ENCODE data around the gene CRABP1.

Gene CRABP1

GRCh38 chr15:78365917-78366316 lies 25.8 kb downstream of the CRABP1 start:
- TF ChIP-seq EZH2phosphoT487 (IDR thresholded peaks at IDR 0.05; ENCODE audit: low read length) (no peak), CTCF (IDR thresholded peaks at IDR 0.05; ENCODE audit: low read length) (no peak)
- no peak overlapping the region for H3K9ac ChIP-seq (ENCODE audit: low read length)
- no peaks in the 10 kb centered on the region for H3K36me3 ChIP-seq (replicated peaks; ENCODE audit: insufficient read depth, low read length)
- no peak overlapping the region for H2AFZ ChIP-seq (ENCODE audit: low read length)
- H3K79me2 ChIP-seq (ENCODE audit: low read length) = no peaks in the 10 kb centered on the region
- H3F3A ChIP-seq (ENCODE audit: insufficient read depth, low read length) = no peaks in the 10 kb centered on the region
- H3K27me3 ChIP-seq (replicated peaks; ENCODE audit: insufficient read depth, low read length) = no peaks in the 10 kb centered on the region
- H3K27ac ChIP-seq (ENCODE audit: low read length) = no peak overlapping the region
- H3K9me3 ChIP-seq (replicated peaks; ENCODE audit: insufficient read depth, low read length) = no peaks in the 10 kb centered on the region
- H3K9me2 ChIP-seq (replicated peaks; ENCODE audit: insufficient read depth, low read length) = no peaks in the 10 kb centered on the region
- no peaks in the 10 kb centered on the region for H4K20me1 ChIP-seq (ENCODE audit: insufficient read depth, low read length)
- no peak overlapping the region for H3K4me3 ChIP-seq (ENCODE audit: low read length)
- no peak for DNase-seq
- H3K4me2 ChIP-seq (ENCODE audit: low read depth, low read length) = no peak overlapping the region
- no peaks in the 10 kb centered on the region for H3K4me1 ChIP-seq (ENCODE audit: low read length)

GRCh38 chr15:78366342-78366741 lies 26.2 kb downstream of the CRABP1 start:
- Histone ChIP-seq H3K27me3 (replicated peaks; ENCODE audit: insufficient read depth, low read length) (no peaks in the 10 kb centered on the region), H3K4me1 (ENCODE audit: low read length) (no peaks in the 10 kb centered on the region), H3K9me3 (replicated peaks; ENCODE audit: insufficient read depth, low read length) (no peaks in the 10 kb centered on the region), H3K9ac (ENCODE audit: low read length) (no peak overlapping the region), H3K79me2 (ENCODE audit: low read length) (no peaks in the 10 kb centered on the region), H4K20me1 (ENCODE audit: insufficient read depth, low read length) (no peaks in the 10 kb centered on the region), H3F3A (ENCODE audit: insufficient read depth, low read length) (no peaks in the 10 kb centered on the region), H3K36me3 (replicated peaks; ENCODE audit: insufficient read depth, low read length) (no peaks in the 10 kb centered on the region), H3K27ac (ENCODE audit: low read length) (no peak overlapping the region), H3K4me3 (ENCODE audit: low read length) (no peak overlapping the region), H3K4me2 (ENCODE audit: low read depth, low read length) (no peak overlapping the region), H3K9me2 (replicated peaks; ENCODE audit: insufficient read depth, low read length) (no peaks in the 10 kb centered on the region), H2AFZ (ENCODE audit: low read length) (no peak overlapping the region)
- TF ChIP-seq EZH2 (optimal IDR thresholded peaks at IDR 0.05; ENCODE audit: low read depth, low read length) (no peak), CTCF (IDR thresholded peaks at IDR 0.05; ENCODE audit: low read length) (no peak), EZH2phosphoT487 (IDR thresholded peaks at IDR 0.05; ENCODE audit: low read length) (no peak)
- no peak for DNase-seq

- H3K9me2 ChIP-seq (replicated peaks; ENCODE audit: insufficient read depth, low read length) = no peaks in the 10 kb centered on the region
- H3K27me3 ChIP-seq (replicated peaks; ENCODE audit: insufficient read depth, low read length) = no peaks in the 10 kb centered on the region
- no peak for DNase-seq
- no peak overlapping the region for H2AFZ ChIP-seq (ENCODE audit: low read length)
- TF ChIP-seq CTCF (IDR thresholded peaks at IDR 0.05; ENCODE audit: low read length) = no peak
- no peak for TF ChIP-seq EZH2 (optimal IDR thresholded peaks at IDR 0.05; ENCODE audit: low read depth, low read length)
- TF ChIP-seq EZH2phosphoT487 (IDR thresholded peaks at IDR 0.05; ENCODE audit: low read length) = no peak
- H3F3A ChIP-seq (ENCODE audit: insufficient read depth, low read length) = no peaks in the 10 kb centered on the region
- H3K4me2 ChIP-seq (ENCODE audit: low read depth, low read length) = no peak overlapping the region
- H3K36me3 ChIP-seq (replicated peaks; ENCODE audit: insufficient read depth, low read length) = no peaks in the 10 kb centered on the region
- no peaks in the 10 kb centered on the region for H3K9me3 ChIP-seq (replicated peaks; ENCODE audit: insufficient read depth, low read length)
- no peaks in the 10 kb centered on the region for H3K4me1 ChIP-seq (ENCODE audit: low read length)
- H3K4me3 ChIP-seq (ENCODE audit: low read length) = no peak overlapping the region
- no peaks in the 10 kb centered on the region for H3K79me2 ChIP-seq (ENCODE audit: low read length)
- no peak overlapping the region for H3K27ac ChIP-seq (ENCODE audit: low read length)
- no peak overlapping the region for H3K9ac ChIP-seq (ENCODE audit: low read length)
- no peaks in the 10 kb centered on the region for H4K20me1 ChIP-seq (ENCODE audit: insufficient read depth, low read length)
Measured at GRCh38 chr15:78368651-78369050, 28.5 kb downstream of the CRABP1 start.
